K562 (cell line): Measurements from ENCODE around the gene GPSM3. TPM values are rescaled to one million over a fixed set of nuclear protein-coding genes. Genes with fewer than 3 reads are reported as not detected.

Source experiments
- CBFA2T3 ChIP-seq: fragments of 450-650 bp; IDR thresholded peaks from 2 replicates; pipeline ENCODE4 v1.6.1; 2017
- MEF2D ChIP-seq: conservative IDR thresholded peaks from 2 replicates; pipeline ENCODE4 v1.6.1; 2016; ENCODE audit warnings: low read depth, missing genetic modification characterization, missing compliant biosample characterization
- MLLT1 ChIP-seq, 2 experiments: fragments of 450-650 bp; IDR thresholded peaks; 2 replicates each; pipeline ENCODE4 v1.6.1; 2016
- NFIC ChIP-seq: fragments of 450-650 bp; IDR thresholded peaks from 2 replicates; pipeline ENCODE4 v1.6.1; 2017; ENCODE audit warnings: mild to moderate bottlenecking, inconsistent platforms
- NR2C2 ChIP-seq, 2 experiments: fragments of 200-800 bp in 1 of 2; sonication (Bioruptor generic) in 1 of 2; sonication (generic) in 1 of 2; formaldehyde crosslinking in 1 of 2; IDR thresholded peaks; 2 replicates each; pipeline versions ENCODE4 v1.6.1 to v1.8.0; 2016 to 2022; ENCODE audit warnings: mild to moderate bottlenecking in 1 of 2, missing compliant biosample characterization in 1 of 2, missing genetic modification characterization in 1 of 2, missing genetic modification reagents in 1 of 2
- RBFOX2 ChIP-seq: fragments of 200-400 bp; formaldehyde crosslinking; IDR thresholded peaks from 2 replicates; pipeline ENCODE4 v1.6.1; 2017; ENCODE audit warnings: low read depth, mild to moderate bottlenecking, low read length, moderate library complexity
- RBM14 ChIP-seq: fragments of 200-400 bp; formaldehyde crosslinking; IDR thresholded peaks from 2 replicates; pipeline ENCODE4 v1.6.1; 2018; ENCODE audit warnings: low read depth, mild to moderate bottlenecking, low read length, moderate library complexity, borderline replicate concordance; ENCODE audit not compliant: insufficient read depth
- polyA plus RNA-seq, 8 experiments: library from polyadenylated mRNA; depleted of rRNA in 4 of 8; stranded (reverse) in 5 of 8; unstranded in 3 of 8; fragments of >200 nt; fragmentation: Nextera tagmentation in 2 of 8; fragmentation: Illumina TruSeq in 1 of 8; extraction: Ambion mirVana in 2 of 8; extraction: Trizol in 1 of 8; gene quantifications; 2 replicates each; pipeline versions ENCODE4 v1.2.1 to v1.2.3, GENCODE V29; 2011 to 2014; ENCODE audit warnings: inconsistent platforms in 1 of 8, missing spikeins in 1 of 8
- total RNA-seq, 7 experiments: library from RNA; depleted of rRNA in 6 of 7; stranded (reverse); fragments of >200 nt in 6 of 7; fragmentation: Illumina TruSeq in 2 of 7; extraction: Trizol in 2 of 7; gene quantifications; 2 replicates each; pipeline versions ENCODE4 v1.2.1 to v1.2.3, GENCODE V29; 2011 to 2021; ENCODE audit warnings: low replicate concordance in 1 of 7
- TF ChIP-seq, protein P1 (sequence below): sonication (generic); formaldehyde crosslinking; IDR thresholded peaks from 2 replicates; pipeline ENCODE4 v1.8.0; 2022; ENCODE audit warnings: mild to moderate bottlenecking, missing genetic modification reagents
- TF ChIP-seq, protein P2 (sequence below): fragments of 450-650 bp; formaldehyde crosslinking; conservative IDR thresholded peaks from 2 replicates; pipeline ENCODE4 v1.4.0; 2022; ENCODE audit warnings: mild to moderate bottlenecking, missing genetic modification characterization

Gene GPSM3
- total and polyA plus RNA-seq, 9 of the 15 experiments (the other 6 are each of a cell fraction or from before 2014, with no cell fraction given), result 5.3 to 42.6 (median 24.4) TPM

GRCh38 chr6:32163559-32164258 is 28.7 kb downstream of the GPSM3 start (continued):
- TF ChIP-seq, protein P1, sequence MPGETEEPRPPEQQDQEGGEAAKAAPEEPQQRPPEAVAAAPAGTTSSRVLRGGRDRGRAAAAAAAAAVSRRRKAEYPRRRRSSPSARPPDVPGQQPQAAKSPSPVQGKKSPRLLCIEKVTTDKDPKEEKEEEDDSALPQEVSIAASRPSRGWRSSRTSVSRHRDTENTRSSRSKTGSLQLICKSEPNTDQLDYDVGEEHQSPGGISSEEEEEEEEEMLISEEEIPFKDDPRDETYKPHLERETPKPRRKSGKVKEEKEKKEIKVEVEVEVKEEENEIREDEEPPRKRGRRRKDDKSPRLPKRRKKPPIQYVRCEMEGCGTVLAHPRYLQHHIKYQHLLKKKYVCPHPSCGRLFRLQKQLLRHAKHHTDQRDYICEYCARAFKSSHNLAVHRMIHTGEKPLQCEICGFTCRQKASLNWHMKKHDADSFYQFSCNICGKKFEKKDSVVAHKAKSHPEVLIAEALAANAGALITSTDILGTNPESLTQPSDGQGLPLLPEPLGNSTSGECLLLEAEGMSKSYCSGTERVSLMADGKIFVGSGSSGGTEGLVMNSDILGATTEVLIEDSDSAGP, result no peak
- TF ChIP-seq MLLT1 (IDR thresholded peaks at IDR 0.05) (no peak), NR2C2 (CRISPR knock-in tag; IDR thresholded peaks at IDR 0.05) (no peak), NR2C2 (tag; IDR thresholded peaks at IDR 0.05) (no peak), NFIC (peak; percentile 56), MEF2D (tag) (no peak), CBFA2T3 (no peak), RBFOX2 (peak; percentile 35; the same call in 1 of the 2 replicates), RBM14 (no peak)
- TF ChIP-seq, protein P2, sequence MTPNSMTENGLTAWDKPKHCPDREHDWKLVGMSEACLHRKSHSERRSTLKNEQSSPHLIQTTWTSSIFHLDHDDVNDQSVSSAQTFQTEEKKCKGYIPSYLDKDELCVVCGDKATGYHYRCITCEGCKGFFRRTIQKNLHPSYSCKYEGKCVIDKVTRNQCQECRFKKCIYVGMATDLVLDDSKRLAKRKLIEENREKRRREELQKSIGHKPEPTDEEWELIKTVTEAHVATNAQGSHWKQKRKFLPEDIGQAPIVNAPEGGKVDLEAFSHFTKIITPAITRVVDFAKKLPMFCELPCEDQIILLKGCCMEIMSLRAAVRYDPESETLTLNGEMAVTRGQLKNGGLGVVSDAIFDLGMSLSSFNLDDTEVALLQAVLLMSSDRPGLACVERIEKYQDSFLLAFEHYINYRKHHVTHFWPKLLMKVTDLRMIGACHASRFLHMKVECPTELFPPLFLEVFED (CRISPR knock-in tag), result no peak
